IMR-90 (cell line): ENCODE results near the gene AKT3. TPM values are rescaled to one million over a fixed set of nuclear protein-coding genes. Genes with fewer than 3 reads are reported as not detected.

Source experiments
- ATAC-seq: fragments of 200-7000 bp; cut with Tn5 transposase; 2 replicates; pipeline ENCODE4 v1.9.1; 2020; ENCODE audit warnings: low read depth, mild to moderate bottlenecking, moderate library complexity
- BruUV-seq: library from RNA; stranded (reverse); fragments of 400-500 nt; replicated peaks from 2 replicates; lab custom pipeline; 2021; lab: Mats Ljungman, UMichigan
- CTCF ChIA-PET: fragments of 300-600 bp; formaldehyde crosslinking; extraction: SDS; loops from one replicate; lab custom pipeline; 2021; ENCODE audit warnings: antibody characterized with exemption; lab: Yijun Ruan, JAX
- POLR2A ChIA-PET: fragments of 300-600 bp; sonication (Branson Sonifier 250); formaldehyde crosslinking; loops from one replicate; lab custom pipeline; 2022; ENCODE audit warnings: antibody characterized with exemption; ENCODE audit not compliant: unreplicated experiment; lab: Charles Lee
- DNase-seq: peaks from one replicate; pipeline ENCODE4 v3.0.0; 2013
- H2AFZ ChIP-seq: replicated peaks from 2 replicates; pipeline ENCODE3; 2013; ENCODE audit warnings: low read length, mild to moderate bottlenecking; ENCODE audit not compliant: poor library complexity
- H2AK5ac ChIP-seq: 2 replicates; pipeline ENCODE4 v1.6.1; 2013; ENCODE audit warnings: low read depth, low read length, inconsistent platforms
- H2AK9ac ChIP-seq: replicated peaks from 2 replicates; pipeline ENCODE3; 2013; ENCODE audit warnings: mild to moderate bottlenecking, low read depth, low read length, moderate library complexity; ENCODE audit not compliant: poor library complexity
- H2BK120ac ChIP-seq: 2 replicates; pipeline ENCODE4 v1.6.1; 2013; ENCODE audit warnings: low read depth, low read length, inconsistent platforms
- H2BK15ac ChIP-seq: 3 replicates; pipeline ENCODE4 v1.6.1; 2013; ENCODE audit warnings: low read depth, low read length, inconsistent platforms
- H2BK20ac ChIP-seq: 2 replicates; pipeline ENCODE4 v1.6.1; 2013; ENCODE audit warnings: low read depth, mild to moderate bottlenecking, inconsistent platforms, low read length, moderate library complexity
- H2BK5ac ChIP-seq: 2 replicates; pipeline ENCODE4 v1.6.1; 2013; ENCODE audit warnings: mild to moderate bottlenecking, low read depth, low read length, inconsistent platforms; ENCODE audit not compliant: poor library complexity, severe bottlenecking
- H3K14ac ChIP-seq: replicated peaks from 2 replicates; pipeline ENCODE4 v1.6.1; 2013; ENCODE audit warnings: low read depth, low read length, inconsistent platforms
- H3K18ac ChIP-seq: 2 replicates; pipeline ENCODE4 v1.6.1; 2013; ENCODE audit warnings: low read depth, low read length, control low read depth
- H3K23ac ChIP-seq: 2 replicates; pipeline ENCODE4 v1.6.1; 2013; ENCODE audit warnings: low read depth, low read length, inconsistent platforms
- H3K27ac ChIP-seq: 2 replicates; pipeline ENCODE4 v1.5.1; 2013; ENCODE audit warnings: mild to moderate bottlenecking, control low read depth, low read length; ENCODE audit not compliant: insufficient read depth
- H3K27me3 ChIP-seq: 2 replicates; pipeline ENCODE4 v1.6.1; 2013; ENCODE audit warnings: low read length; ENCODE audit not compliant: control insufficient read depth, insufficient read depth
- H3K36me3 ChIP-seq: 2 replicates; pipeline ENCODE4 v1.6.1; 2013; ENCODE audit warnings: low read length, mixed read lengths; ENCODE audit not compliant: control insufficient read depth, insufficient read depth
- H3K4ac ChIP-seq: 2 replicates; pipeline ENCODE4 v1.6.1; 2013; ENCODE audit warnings: low read depth, low read length, inconsistent platforms
- H3K4me1 ChIP-seq: 2 replicates; pipeline ENCODE4 v1.6.1; 2013; ENCODE audit warnings: low read length, mixed read lengths; ENCODE audit not compliant: control insufficient read depth, insufficient read depth
- H3K4me2 ChIP-seq: 2 replicates; pipeline ENCODE4 v1.6.1; 2013; ENCODE audit warnings: low read depth, mild to moderate bottlenecking, control low read depth, low read length, moderate library complexity
- H3K4me3 ChIP-seq: 2 replicates; pipeline ENCODE4 v1.5.1; 2013; ENCODE audit warnings: low read depth, mild to moderate bottlenecking, control low read depth, low read length, moderate library complexity; ENCODE audit not compliant: insufficient read depth
- H3K56ac ChIP-seq: 2 replicates; pipeline ENCODE4 v1.6.1; 2013; ENCODE audit warnings: low read length, inconsistent platforms; ENCODE audit not compliant: insufficient read depth; ENCODE audit errors: extremely low read depth
- H3K79me1 ChIP-seq, 2 experiments: 2 replicates each; pipeline ENCODE4 v1.6.1; 2013; ENCODE audit warnings: low read length in 2 of 2, inconsistent platforms in 1 of 2, low read depth in 1 of 2
- H3K9ac ChIP-seq: 2 replicates; pipeline ENCODE4 v1.6.1; 2013; ENCODE audit warnings: low read depth, low read length, control low read depth
- H3K9me1 ChIP-seq: 2 replicates; pipeline ENCODE4 v1.6.1; 2013; ENCODE audit warnings: low read length, inconsistent platforms; ENCODE audit not compliant: insufficient read depth
- H3K9me3 ChIP-seq: 2 replicates; pipeline ENCODE4 v1.6.1; 2013; ENCODE audit warnings: low read length; ENCODE audit not compliant: control insufficient read depth, insufficient read depth
- H4K20me1 ChIP-seq: 2 replicates; pipeline ENCODE4 v1.6.1; 2013; ENCODE audit warnings: low read length, inconsistent platforms; ENCODE audit not compliant: insufficient read depth
- H4K5ac ChIP-seq: 2 replicates; pipeline ENCODE4 v1.6.1; 2013; ENCODE audit warnings: mild to moderate bottlenecking, low read depth, low read length, control low read depth
- H4K8ac ChIP-seq, 2 experiments: 2 replicates each; pipeline ENCODE4 v1.6.1; 2013; ENCODE audit warnings: low read depth in 2 of 2, low read length in 2 of 2, control low read depth in 1 of 2, inconsistent platforms in 1 of 2
- H4K91ac ChIP-seq: 2 replicates; pipeline ENCODE4 v1.6.1; 2013; ENCODE audit warnings: low read depth, low read length, inconsistent platforms; ENCODE audit not compliant: insufficient read depth
- BHLHE40 ChIP-seq: fragments of 150-350 bp; IDR thresholded peaks from 2 replicates; pipeline ENCODE4 v1.6.1; 2016; ENCODE audit warnings: mild to moderate bottlenecking, low read depth, low read length
- FOS ChIP-seq: fragments of 150-350 bp; IDR thresholded peaks from 2 replicates; pipeline ENCODE4 v1.6.1; 2016; ENCODE audit warnings: low read depth, low read length
- MAZ ChIP-seq: IDR thresholded peaks from 2 replicates; pipeline ENCODE4 v1.6.1; 2012; ENCODE audit warnings: low read depth, mild to moderate bottlenecking, low read length, improper control_type of control experiment, moderate library complexity, borderline replicate concordance
- NFE2L2 ChIP-seq: fragments of 150-350 bp; IDR thresholded peaks from 2 replicates; pipeline ENCODE4 v1.6.1; 2016; ENCODE audit warnings: low read depth, mild to moderate bottlenecking, low read length
- RCOR1 ChIP-seq: IDR thresholded peaks from 2 replicates; pipeline ENCODE4 v1.6.1; 2012; ENCODE audit warnings: mild to moderate bottlenecking, low read length, improper control_type of control experiment; ENCODE audit not compliant: insufficient replicate concordance
- RFX5 ChIP-seq: IDR thresholded peaks from 2 replicates; pipeline ENCODE4 v1.8.0; 2012; ENCODE audit warnings: low read depth, mild to moderate bottlenecking, low read length, moderate library complexity
- SMC3 ChIP-seq: fragments of 150-350 bp; IDR thresholded peaks from 2 replicates; pipeline ENCODE4 v1.6.1; 2016; ENCODE audit warnings: low read depth, mild to moderate bottlenecking, antibody characterized with exemption, low read length, moderate library complexity
- WGBS, 2 experiments: methylation state at CpG; one replicate each; pipeline versions ENCODE4 v1.1.5 to v1.1.7; 2013; ENCODE audit warnings: missing lambda C conversion rate in 2 of 2; ENCODE audit not compliant: insufficient read length in 1 of 2; ENCODE audit errors: extremely low coverage in 2 of 2; 5-methylcytosine and 5-hydroxymethylcytosine counted together
- dilution Hi-C: fragments of 300-500 bp; cut with HindIII; formaldehyde crosslinking; loops from one replicate; pipeline ENCODE4 v1.14.3; 2018; ENCODE audit warnings: low sequenced_read_pairs; ENCODE audit not compliant: unreplicated experiment
- in situ Hi-C: fragments of 300-500 bp; cut with MboI; formaldehyde crosslinking; loops from 3 replicates; pipeline ENCODE4 v1.14.3; 2019; ENCODE audit warnings: low sequenced_read_pairs, inconsistent platforms, mixed read lengths
- intact Hi-C: fragments of 100-400 bp; cut with micrococcal nuclease; formaldehyde crosslinking; loops from 2 replicates; pipeline ENCODE4 v1.10.0; 2022
- polyA plus RNA-seq, 3 experiments: library from polyadenylated mRNA; depleted of rRNA; stranded (reverse); fragments of >200 nt; gene quantifications; 2 replicates each; pipeline ENCODE4 v1.2.3, GENCODE V29; 2012; ENCODE audit warnings: low replicate concordance in 1 of 3
- total RNA-seq: library from RNA; depleted of rRNA; stranded (reverse); fragments of >200 nt; gene quantifications from 2 replicates; pipeline ENCODE4 v1.2.3, GENCODE V29; 2012
- TF ChIP-seq, protein P1 (sequence below): conservative IDR thresholded peaks from 2 replicates; pipeline ENCODE4 v1.5.1; 2012; ENCODE audit warnings: mild to moderate bottlenecking, low read depth, low read length, improper control_type of control experiment

AKT3 gene
- total and polyA plus RNA-seq, 2 of the 4 experiments (the other 2 are of a cell fraction): 15.2 to 19.4 TPM

DNA sequence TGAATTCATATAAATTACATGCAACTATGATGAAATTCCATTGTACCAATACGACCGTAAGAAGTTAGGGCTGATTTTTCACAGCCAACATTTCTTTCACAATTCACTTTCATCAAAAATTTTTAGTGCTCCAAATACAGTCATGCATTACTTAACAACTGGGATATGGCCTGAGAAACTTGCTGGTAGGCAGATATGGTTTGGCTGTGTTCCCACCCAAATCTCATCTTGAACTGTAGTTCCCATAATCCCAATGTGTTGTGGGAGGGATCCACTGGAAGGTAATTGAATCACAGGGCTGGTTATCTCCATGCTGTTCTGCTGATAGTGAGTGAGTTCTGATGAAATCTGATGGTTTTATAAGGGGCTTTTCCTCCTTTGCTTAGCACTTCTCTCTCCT, 244.4 kb downstream of the AKT3 start:
- no peak overlapping the region for H2BK120ac ChIP-seq
- 0 out of 2 replicates have a peak, but pooled peaks cover 3% of the 10 kb centered on the region for H3K9me1 ChIP-seq
- in situ Hi-C loops (no loop called here), dilution Hi-C loops (no loop called here), intact Hi-C loops (no loop called here)
- H2AK5ac ChIP-seq: no peak overlapping the region
- H3K23ac ChIP-seq: no peak overlapping the region
- H3K27ac ChIP-seq: no peak overlapping the region
- H2BK5ac ChIP-seq: no peak overlapping the region
- H3K36me3 ChIP-seq: peaks cover 4% of the 10 kb centered on the region
- POLR2A ChIA-PET: no interaction called here
- CTCF ChIA-PET: no interaction called here
- H3K4me1 ChIP-seq: no peaks in the 10 kb centered on the region
- no peak overlapping the region for H3K18ac ChIP-seq
- no peak overlapping the region for H2AK9ac ChIP-seq
- H4K20me1 ChIP-seq: no peaks in the 10 kb centered on the region
- no CpG with 5 or more reads among the region's 2 CpGs for WGBS, 2 experiments
- H3K27me3 ChIP-seq: no peaks in the 10 kb centered on the region
- peaks cover 3% of the 10 kb centered on the region for H3K9me3 ChIP-seq
- peaks cover 5 to 6% of the 10 kb centered on the region in 2 experiments; a peak in 1 of 4 replicates for H3K79me1 ChIP-seq
- H3K9ac ChIP-seq: no peak overlapping the region
- H2AFZ ChIP-seq: no peak overlapping the region
- H4K91ac ChIP-seq: no peak overlapping the region
- no peak for TF ChIP-seq SMC3
- TF ChIP-seq FOS: no peak
- TF ChIP-seq BHLHE40: no peak
- no peak for TF ChIP-seq NFE2L2
- TF ChIP-seq, protein P1, sequence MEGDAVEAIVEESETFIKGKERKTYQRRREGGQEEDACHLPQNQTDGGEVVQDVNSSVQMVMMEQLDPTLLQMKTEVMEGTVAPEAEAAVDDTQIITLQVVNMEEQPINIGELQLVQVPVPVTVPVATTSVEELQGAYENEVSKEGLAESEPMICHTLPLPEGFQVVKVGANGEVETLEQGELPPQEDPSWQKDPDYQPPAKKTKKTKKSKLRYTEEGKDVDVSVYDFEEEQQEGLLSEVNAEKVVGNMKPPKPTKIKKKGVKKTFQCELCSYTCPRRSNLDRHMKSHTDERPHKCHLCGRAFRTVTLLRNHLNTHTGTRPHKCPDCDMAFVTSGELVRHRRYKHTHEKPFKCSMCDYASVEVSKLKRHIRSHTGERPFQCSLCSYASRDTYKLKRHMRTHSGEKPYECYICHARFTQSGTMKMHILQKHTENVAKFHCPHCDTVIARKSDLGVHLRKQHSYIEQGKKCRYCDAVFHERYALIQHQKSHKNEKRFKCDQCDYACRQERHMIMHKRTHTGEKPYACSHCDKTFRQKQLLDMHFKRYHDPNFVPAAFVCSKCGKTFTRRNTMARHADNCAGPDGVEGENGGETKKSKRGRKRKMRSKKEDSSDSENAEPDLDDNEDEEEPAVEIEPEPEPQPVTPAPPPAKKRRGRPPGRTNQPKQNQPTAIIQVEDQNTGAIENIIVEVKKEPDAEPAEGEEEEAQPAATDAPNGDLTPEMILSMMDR: no peak
- no peak for TF ChIP-seq MAZ
- TF ChIP-seq RFX5: no peak
- no peak for TF ChIP-seq RCOR1
- H3K4me3 ChIP-seq: no peak overlapping the region
- no peak overlapping the region for H3K56ac ChIP-seq
- H2BK20ac ChIP-seq: no peak overlapping the region
- H4K8ac ChIP-seq: no peak overlapping the region
- no TSS peak for BruUV-seq
- no peak overlapping the region for H3K4ac ChIP-seq
- no peak overlapping the region for H3K14ac ChIP-seq
- DNase-seq: peak; percentile 33
- no peak for ATAC-seq
- H4K5ac ChIP-seq: no peak overlapping the region
- H2BK15ac ChIP-seq: no peak overlapping the region
- no peak overlapping the region for H3K4me2 ChIP-seq
